Measurements from ENCODE around the gene NMRAL1.

The NMRAL1 gene

GRCh38 chr16:4433914-4434787 lies 40.3 kb downstream of the NMRAL1 start:
- Histone ChIP-seq H3K4me1 (peaks cover 21% of the 10 kb centered on the region), H3K36me3 (peaks cover 97% of the 10 kb centered on the region)
- TF ChIP-seq Cebpa-rat (IDR thresholded peaks at IDR 0.05): no peak

GRCh38 chr16:4433228-4433627 lies 41.2 kb downstream of the NMRAL1 start:
- H3K9ac ChIP-seq: no peak overlapping the region
- H3K27ac ChIP-seq: no peak overlapping the region
- H4K20me1 ChIP-seq: peaks cover 53% of the 10 kb centered on the region
- no peak overlapping the region for H3K4me3 ChIP-seq
- no peak for TF ChIP-seq Cebpa-rat (IDR thresholded peaks at IDR 0.05)
- peaks cover 97% of the 10 kb centered on the region for H3K36me3 ChIP-seq
- no peak overlapping the region for H3K4me2 ChIP-seq
- no peaks in the 10 kb centered on the region for H3K9me3 ChIP-seq
- no peaks in the 10 kb centered on the region for H3K27me3 ChIP-seq
- peaks cover 13% of the 10 kb centered on the region for H3K4me1 ChIP-seq

More at GRCh38 chr16:4433914-4434787, 40.3 kb downstream of the NMRAL1 start:
- Histone ChIP-seq H3K27ac (no peak overlapping the region), H3K9ac (no peak overlapping the region), H4K20me1 (peaks cover 44% of the 10 kb centered on the region), H3K4me2 (no peak overlapping the region), H3K27me3 (no peaks in the 10 kb centered on the region), H3K4me3 (no peak overlapping the region), H3K9me3 (no peaks in the 10 kb centered on the region)

- TF ChIP-seq Cebpa-rat (IDR thresholded peaks at IDR 0.05): no peak
Observed at GRCh38 chr16:4431023-4431422, 43.4 kb downstream of the NMRAL1 start.

GRCh38 chr16:4428500-4428899 lies 45.9 kb downstream of the NMRAL1 start:
- Histone ChIP-seq H3K27ac (no peak overlapping the region), H3K4me1 (peaks cover 21% of the 10 kb centered on the region), H3K9me3 (no peaks in the 10 kb centered on the region), H3K4me2 (no peak overlapping the region), H3K9ac (no peak overlapping the region), H3K36me3 (peaks cover 58% of the 10 kb centered on the region), H3K27me3 (no peaks in the 10 kb centered on the region), H4K20me1 (peaks cover 71% of the 10 kb centered on the region), H3K4me3 (no peak overlapping the region)
- TF ChIP-seq Cebpa-rat (IDR thresholded peaks at IDR 0.05): no peak

More at GRCh38 chr16:4431023-4431422, 43.4 kb downstream of the NMRAL1 start:
- Histone ChIP-seq H3K9me3 (no peaks in the 10 kb centered on the region), H3K9ac (no peak overlapping the region), H3K36me3 (peaks cover 83% of the 10 kb centered on the region), H3K27ac (no peak overlapping the region), H4K20me1 (peaks cover 75% of the 10 kb centered on the region), H3K27me3 (no peaks in the 10 kb centered on the region), H3K4me2 (no peak overlapping the region), H3K4me3 (no peak overlapping the region), H3K4me1 (peaks cover 14% of the 10 kb centered on the region)

DNA sequence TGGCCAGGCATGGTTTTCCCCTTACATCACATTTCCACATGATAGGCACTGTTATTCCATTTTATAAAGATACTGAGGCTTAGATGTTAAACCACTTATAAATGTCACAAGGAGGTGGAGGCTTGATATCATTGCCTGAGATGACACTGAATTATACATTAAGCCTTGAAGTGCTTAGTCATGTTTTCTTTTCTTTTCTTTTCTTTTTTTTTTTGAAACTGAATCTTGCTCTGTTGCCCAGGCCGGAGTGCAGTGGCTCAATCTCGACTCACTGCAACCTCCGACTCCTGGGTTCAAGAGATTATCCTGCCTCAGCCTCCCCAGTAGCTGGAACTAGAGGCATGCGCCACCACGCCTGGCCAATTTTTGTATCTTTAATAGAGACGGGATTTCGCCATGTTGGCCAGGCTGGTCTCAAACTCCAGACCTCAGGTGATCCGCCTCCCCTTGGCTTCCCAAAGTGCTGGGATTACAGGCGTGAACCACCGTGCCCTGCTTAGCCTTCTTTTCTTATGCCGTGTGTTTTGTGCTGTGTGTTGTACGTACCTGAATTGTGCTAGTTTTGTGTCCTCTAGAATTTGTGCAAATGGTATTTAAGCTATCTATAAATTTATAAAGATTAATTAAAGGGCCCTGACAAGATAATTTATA lies 47.6 kb downstream of the NMRAL1 start:
- Histone ChIP-seq H3K27ac (peak overlapping the region; percentile 93), H3K4me2 (peak overlapping the region; percentile 84), H3K4me3 (peak overlapping the region; percentile 89), H3K36me3 (peaks cover 42% of the 10 kb centered on the region), H4K20me1 (peaks cover 58% of the 10 kb centered on the region; the same call in 1 of the 2 replicates), H3K9ac (peak overlapping the region; percentile 87), H3K27me3 (no peaks in the 10 kb centered on the region), H3K9me3 (no peaks in the 10 kb centered on the region), H3K4me1 (peaks cover 21% of the 10 kb centered on the region)
- no peak for TF ChIP-seq Cebpa-rat (IDR thresholded peaks at IDR 0.05)

DNA sequence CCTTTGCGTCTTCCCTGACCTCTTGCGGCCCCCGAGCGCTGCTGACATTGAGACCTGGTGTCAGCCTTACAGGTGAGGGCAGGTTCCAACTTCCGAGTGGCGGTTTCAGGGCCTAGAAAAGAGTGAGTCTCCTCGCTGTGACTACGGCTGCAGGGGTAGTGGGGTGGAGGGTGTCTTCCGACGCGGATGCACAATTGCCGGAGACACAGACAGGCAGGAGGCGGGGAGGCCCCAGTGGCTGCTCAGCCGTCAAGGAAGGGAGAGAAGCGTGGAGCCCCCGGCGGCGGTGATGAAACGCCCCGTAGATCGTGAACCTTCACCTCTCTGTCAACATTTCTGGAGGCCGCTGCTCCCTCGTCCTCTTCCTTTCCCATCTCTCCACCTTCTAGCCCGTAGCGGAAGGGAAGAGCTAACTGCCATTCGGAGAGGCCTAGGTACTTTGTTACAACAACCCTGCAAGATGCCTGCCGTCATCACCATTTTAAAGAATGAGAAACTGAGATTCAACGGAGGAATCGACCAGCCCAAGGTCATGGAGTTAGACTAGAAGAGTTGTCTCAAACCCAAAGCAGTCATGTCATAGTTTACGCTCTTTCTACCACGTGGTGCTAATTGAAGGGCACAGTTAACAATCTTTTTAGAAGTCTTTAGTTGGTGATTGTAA lies 48.3 kb downstream of the NMRAL1 start:
- peak overlapping the region; percentile 87 for H3K9ac ChIP-seq
- H3K4me1 ChIP-seq: peaks cover 21% of the 10 kb centered on the region
- peak overlapping the region; percentile 84 for H3K4me2 ChIP-seq
- peak overlapping the region; percentile 93 for H3K27ac ChIP-seq
- no peaks in the 10 kb centered on the region for H3K9me3 ChIP-seq
- TF ChIP-seq Cebpa-rat (IDR thresholded peaks at IDR 0.05): no peak
- H4K20me1 ChIP-seq: peaks cover 51% of the 10 kb centered on the region; the same call in 1 of the 2 replicates
- H3K36me3 ChIP-seq: peaks cover 35% of the 10 kb centered on the region
- H3K27me3 ChIP-seq: no peaks in the 10 kb centered on the region
- peak overlapping the region; percentile 89 for H3K4me3 ChIP-seq

- Histone ChIP-seq H3K4me1 (peaks cover 21% of the 10 kb centered on the region), H3K27ac (peak within 1 kb of the TSS; percentile 93), H3K9me3 (no peaks in the 10 kb centered on the region), H3K9ac (peak within 1 kb of the TSS; percentile 87), H3K4me2 (peak within 1 kb of the TSS; percentile 88), H3K27me3 (no peaks in the 10 kb centered on the region), H3K4me3 (peak within 1 kb of the TSS; percentile 89), H4K20me1 (peaks cover 44% of the 10 kb centered on the region; the same call in 1 of the 2 replicates), H3K36me3 (peaks cover 28% of the 10 kb centered on the region)
- no peak for TF ChIP-seq Cebpa-rat (IDR thresholded peaks at IDR 0.05)
Observed at GRCh38 chr16:4425378-4426020, 48.9 kb downstream of the NMRAL1 start, which contains the start of gene DNAJA3. Gene DNAJA3 (plus strand): TSS chr16:4425868. CDS start chr16:4425882, 14 bp downstream.

DNA sequence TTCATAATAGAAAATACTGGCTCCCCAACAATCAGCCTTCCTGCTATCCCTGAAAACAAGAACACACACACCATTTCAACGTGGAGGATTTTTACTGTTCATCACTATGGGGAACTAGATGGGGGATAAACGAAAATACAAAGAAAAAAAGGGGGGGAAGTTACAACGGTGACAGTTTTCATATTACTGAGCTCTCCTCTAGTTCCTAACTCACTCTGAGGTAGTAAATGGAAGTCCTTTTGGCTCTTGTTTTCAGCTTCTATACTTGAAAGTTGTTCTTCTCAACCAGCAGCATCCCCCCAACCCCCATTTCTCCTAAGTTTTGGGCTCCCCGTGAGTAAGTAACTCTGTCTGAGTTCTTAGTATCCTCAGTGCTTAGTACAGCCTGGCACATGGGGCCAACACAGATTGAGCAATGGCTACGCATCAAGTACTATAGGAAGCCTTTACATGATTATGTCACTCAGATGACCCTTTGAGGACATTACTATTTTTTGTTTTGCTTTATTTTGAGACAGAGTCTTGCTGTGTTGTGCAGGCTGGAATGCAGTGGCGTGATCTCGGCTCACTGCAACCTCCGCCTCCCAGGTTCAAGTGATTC lies 53.8 kb downstream of the NMRAL1 start:
- no peaks in the 10 kb centered on the region for H3K9me3 ChIP-seq
- H3K4me1 ChIP-seq: peaks cover 17% of the 10 kb centered on the region
- no peak overlapping the region for H3K4me3 ChIP-seq
- H3K9ac ChIP-seq: no peak overlapping the region
- no peak overlapping the region for H3K27ac ChIP-seq
- no peaks in the 10 kb centered on the region for H3K36me3 ChIP-seq
- no peak for TF ChIP-seq Cebpa-rat (IDR thresholded peaks at IDR 0.05)
- H4K20me1 ChIP-seq: peaks cover 7% of the 10 kb centered on the region; the same call in 1 of the 2 replicates
- H3K4me2 ChIP-seq: no peak overlapping the region
- H3K27me3 ChIP-seq: no peaks in the 10 kb centered on the region
